GM23338 (cell line): ENCODE data around the gene DTHD1. TPM values are rescaled to one million over a fixed set of nuclear protein-coding genes. Genes with fewer than 3 reads are reported as not detected.

ENCODE experiments used
- ATAC-seq: fragments of 200-7000 bp; cut with Tn5 transposase; 3 replicates; pipeline ENCODE4 v1.9.1; 2020
- DNase-seq: peaks from one replicate; pipeline ENCODE4 v3.0.0-alpha.2; 2015; ENCODE audit warnings: low spot score
- H2AFZ ChIP-seq: fragments of 200-600 bp; sonication (generic); 2 replicates; pipeline ENCODE4 v1.8.0; 2016; ENCODE audit warnings: antibody characterized with exemption, mild to moderate bottlenecking, moderate library complexity
- H3F3A ChIP-seq: fragments of 200-600 bp; sonication (generic); replicated peaks from 2 replicates; pipeline ENCODE4 v1.8.0; 2017; ENCODE audit warnings: antibody characterized with exemption, mixed run types, low read depth
- H3K27ac ChIP-seq: fragments of 200-600 bp; sonication (generic); 2 replicates; pipeline ENCODE4 v1.6.1; 2016; ENCODE audit warnings: low read depth
- H3K27me3 ChIP-seq: fragments of 200-600 bp; sonication (generic); 2 replicates; pipeline ENCODE4 v1.8.0; 2016; ENCODE audit warnings: mild to moderate bottlenecking, mixed run types, moderate library complexity; ENCODE audit not compliant: insufficient read depth
- H3K36me3 ChIP-seq: fragments of 200-600 bp; sonication (generic); 2 replicates; pipeline ENCODE4 v1.8.0; 2016; ENCODE audit warnings: mild to moderate bottlenecking; ENCODE audit not compliant: insufficient read depth
- H3K4me1 ChIP-seq: fragments of 200-600 bp; sonication (generic); 2 replicates; pipeline ENCODE4 v1.8.0; 2016; ENCODE audit warnings: mild to moderate bottlenecking, moderate library complexity; ENCODE audit not compliant: insufficient read depth
- H3K4me2 ChIP-seq: fragments of 200-600 bp; sonication (generic); 2 replicates; pipeline ENCODE4 v1.7.1; 2017; ENCODE audit warnings: mixed run types
- H3K4me3 ChIP-seq: fragments of 200-600 bp; sonication (generic); 2 replicates; pipeline ENCODE4 v1.6.1; 2016; ENCODE audit warnings: mixed run types
- H3K79me2 ChIP-seq: fragments of 200-600 bp; sonication (generic); replicated peaks from 2 replicates; pipeline ENCODE4 v1.8.0; 2017; ENCODE audit warnings: mild to moderate bottlenecking; ENCODE audit not compliant: insufficient read depth
- H3K9me2 ChIP-seq: fragments of 200-600 bp; sonication (generic); 2 replicates; pipeline ENCODE4 v1.8.0; 2017; ENCODE audit not compliant: insufficient read depth
- H4K20me1 ChIP-seq: fragments of 200-600 bp; sonication (generic); replicated peaks from 2 replicates; pipeline ENCODE4 v1.8.0; 2017; ENCODE audit warnings: mild to moderate bottlenecking; ENCODE audit not compliant: insufficient read depth
- H3K27ac Mint-ChIP-seq: 2 replicates; pipeline ENCODE4 v1.8.0; 2020; ENCODE audit warnings: inconsistent platforms, mild to moderate bottlenecking, moderate library complexity, mixed read lengths
- H3K27me3 Mint-ChIP-seq: 3 replicates; pipeline ENCODE4 v1.8.0; 2022; ENCODE audit warnings: low read depth, mild to moderate bottlenecking, moderate library complexity, mixed read lengths, inconsistent platforms; ENCODE audit not compliant: insufficient read depth, poor library complexity
- H3K36me3 Mint-ChIP-seq: 3 replicates; pipeline ENCODE4 v1.8.0; 2021; ENCODE audit warnings: low read depth, mild to moderate bottlenecking, inconsistent platforms, moderate library complexity, mixed read lengths
- H3K4me1 Mint-ChIP-seq: 3 replicates; pipeline ENCODE4 v1.8.0; 2020; ENCODE audit warnings: mild to moderate bottlenecking, inconsistent platforms, mixed read lengths
- H3K4me3 Mint-ChIP-seq: 3 replicates; pipeline ENCODE4 v1.8.0; 2021; ENCODE audit warnings: moderate library complexity, mild to moderate bottlenecking, inconsistent platforms, mixed read lengths
- H3K9me3 Mint-ChIP-seq: 3 replicates; pipeline ENCODE4 v1.8.0; 2020; ENCODE audit warnings: moderate library complexity, mild to moderate bottlenecking, inconsistent platforms, mixed read lengths
- CREB1 ChIP-seq: fragments of 250-450 bp; sonication (Bioruptor Pico); IDR thresholded peaks from 2 replicates; pipeline ENCODE4 v1.5.0; 2020; ENCODE audit warnings: low read depth, mild to moderate bottlenecking, moderate library complexity
- ETS1 ChIP-seq: IDR thresholded peaks from 2 replicates; pipeline ENCODE4 v1.6.1; 2016; ENCODE audit warnings: antibody characterized with exemption
- EZH2 ChIP-seq: fragments of 200-600 bp; sonication (generic); IDR thresholded peaks from one replicate; pipeline ENCODE4 v1.8.0; 2017; ENCODE audit warnings: antibody characterized with exemption, mild to moderate bottlenecking, low read depth; ENCODE audit not compliant: unreplicated experiment
- EZH2phosphoT487 ChIP-seq: fragments of 200-600 bp; sonication (generic); IDR thresholded peaks from one replicate; pipeline ENCODE4 v1.8.1; 2018; ENCODE audit warnings: antibody characterized with exemption; ENCODE audit not compliant: unreplicated experiment
- JUNB ChIP-seq: IDR thresholded peaks from one replicate; pipeline ENCODE4 v1.6.1; 2016; ENCODE audit warnings: antibody characterized with exemption; ENCODE audit not compliant: unreplicated experiment
- NANOG ChIP-seq: IDR thresholded peaks from 2 replicates; pipeline ENCODE4 v1.6.1; 2016; ENCODE audit warnings: antibody characterized with exemption, borderline replicate concordance
- POLR2AphosphoS5 ChIP-seq: IDR thresholded peaks from 2 replicates; pipeline ENCODE4 v1.6.1; 2016; ENCODE audit warnings: antibody characterized with exemption, low read depth
- STAT1 ChIP-seq: IDR thresholded peaks from one replicate; pipeline ENCODE4 v1.6.1; 2016; ENCODE audit warnings: antibody characterized with exemption; ENCODE audit not compliant: unreplicated experiment
- ZNF114 ChIP-seq: fragments of 250-450 bp; sonication (Bioruptor Pico); IDR thresholded peaks from 2 replicates; pipeline ENCODE4 v1.5.0; 2020; ENCODE audit warnings: mild to moderate bottlenecking, moderate library complexity
- ZNF331 ChIP-seq: fragments of 250-450 bp; sonication (Bioruptor Pico); IDR thresholded peaks from 2 replicates; pipeline ENCODE4 v1.5.0; 2020; ENCODE audit warnings: low read depth, mild to moderate bottlenecking, moderate library complexity
- polyA plus RNA-seq: library from polyadenylated mRNA; unstranded; fragments of >200 nt; fragmentation: Nextera tagmentation; extraction: Ambion mirVana; gene quantifications from 2 replicates; pipeline ENCODE4 v1.2.1, GENCODE V29; 2016
- total RNA-seq: library from RNA; depleted of rRNA; stranded (reverse); fragments of >200 nt; shearing (Covaris generic); gene quantifications from 2 replicates; pipeline ENCODE4 v1.2.3, GENCODE V29; 2014
- TF ChIP-seq, protein P1 (sequence below): IDR thresholded peaks from one replicate; pipeline ENCODE4 v1.6.1; 2018; ENCODE audit warnings: antibody characterized with exemption; ENCODE audit not compliant: unreplicated experiment
- TF ChIP-seq, protein P2 (sequence below), 2 experiments: fragments of 200-600 bp in 1 of 2; sonication (generic) in 1 of 2; conservative IDR thresholded peaks; 2 replicates each; pipeline versions ENCODE4 v1.5.1 to v1.6.1; 2016 to 2017; ENCODE audit warnings: antibody characterized with exemption in 2 of 2, low read depth in 2 of 2, mild to moderate bottlenecking in 2 of 2, moderate library complexity in 1 of 2
- TF ChIP-seq, protein P3 (sequence below): fragments of 250-450 bp; sonication (Bioruptor Pico); IDR thresholded peaks from 2 replicates; pipeline ENCODE4 v1.5.0; 2020; ENCODE audit warnings: mild to moderate bottlenecking, moderate library complexity

Gene DTHD1
- total and polyA plus RNA-seq, 2 experiments from 2014 or later, result not detected

- Mint-ChIP-seq H3K9me3 (no peaks in the 10 kb centered on the region), H3K4me1 (no peaks in the 10 kb centered on the region), H3K36me3 (no peaks in the 10 kb centered on the region), H3K4me3 (no peak overlapping the region), H3K27me3 (no peaks in the 10 kb centered on the region), H3K27ac (no peak overlapping the region)
- Histone ChIP-seq H3K27ac (no peak overlapping the region), H3K4me3 (no peak overlapping the region), H4K20me1 (no peaks in the 10 kb centered on the region), H3F3A (no peaks in the 10 kb centered on the region), H3K4me1 (no peaks in the 10 kb centered on the region), H3K27me3 (no peaks in the 10 kb centered on the region), H3K9me2 (no peaks in the 10 kb centered on the region), H3K79me2 (no peaks in the 10 kb centered on the region), H3K36me3 (no peaks in the 10 kb centered on the region), H3K4me2 (no peak overlapping the region), H2AFZ (peak overlapping the region; percentile 57)
- ATAC-seq (no peak), DNase-seq (no peak)
- TF ChIP-seq POLR2AphosphoS5 (no peak), ETS1 (no peak), JUNB (no peak), EZH2 (no peak), ZNF114 (CRISPR knock-in tag) (no peak), EZH2phosphoT487 (no peak), CREB1 (no peak), STAT1 (no peak), ZNF331 (CRISPR knock-in tag) (no peak), NANOG (no peak)
- TF ChIP-seq, protein P1, sequence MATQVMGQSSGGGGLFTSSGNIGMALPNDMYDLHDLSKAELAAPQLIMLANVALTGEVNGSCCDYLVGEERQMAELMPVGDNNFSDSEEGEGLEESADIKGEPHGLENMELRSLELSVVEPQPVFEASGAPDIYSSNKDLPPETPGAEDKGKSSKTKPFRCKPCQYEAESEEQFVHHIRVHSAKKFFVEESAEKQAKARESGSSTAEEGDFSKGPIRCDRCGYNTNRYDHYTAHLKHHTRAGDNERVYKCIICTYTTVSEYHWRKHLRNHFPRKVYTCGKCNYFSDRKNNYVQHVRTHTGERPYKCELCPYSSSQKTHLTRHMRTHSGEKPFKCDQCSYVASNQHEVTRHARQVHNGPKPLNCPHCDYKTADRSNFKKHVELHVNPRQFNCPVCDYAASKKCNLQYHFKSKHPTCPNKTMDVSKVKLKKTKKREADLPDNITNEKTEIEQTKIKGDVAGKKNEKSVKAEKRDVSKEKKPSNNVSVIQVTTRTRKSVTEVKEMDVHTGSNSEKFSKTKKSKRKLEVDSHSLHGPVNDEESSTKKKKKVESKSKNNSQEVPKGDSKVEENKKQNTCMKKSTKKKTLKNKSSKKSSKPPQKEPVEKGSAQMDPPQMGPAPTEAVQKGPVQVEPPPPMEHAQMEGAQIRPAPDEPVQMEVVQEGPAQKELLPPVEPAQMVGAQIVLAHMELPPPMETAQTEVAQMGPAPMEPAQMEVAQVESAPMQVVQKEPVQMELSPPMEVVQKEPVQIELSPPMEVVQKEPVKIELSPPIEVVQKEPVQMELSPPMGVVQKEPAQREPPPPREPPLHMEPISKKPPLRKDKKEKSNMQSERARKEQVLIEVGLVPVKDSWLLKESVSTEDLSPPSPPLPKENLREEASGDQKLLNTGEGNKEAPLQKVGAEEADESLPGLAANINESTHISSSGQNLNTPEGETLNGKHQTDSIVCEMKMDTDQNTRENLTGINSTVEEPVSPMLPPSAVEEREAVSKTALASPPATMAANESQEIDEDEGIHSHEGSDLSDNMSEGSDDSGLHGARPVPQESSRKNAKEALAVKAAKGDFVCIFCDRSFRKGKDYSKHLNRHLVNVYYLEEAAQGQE, result no peak
- TF ChIP-seq, protein P2, sequence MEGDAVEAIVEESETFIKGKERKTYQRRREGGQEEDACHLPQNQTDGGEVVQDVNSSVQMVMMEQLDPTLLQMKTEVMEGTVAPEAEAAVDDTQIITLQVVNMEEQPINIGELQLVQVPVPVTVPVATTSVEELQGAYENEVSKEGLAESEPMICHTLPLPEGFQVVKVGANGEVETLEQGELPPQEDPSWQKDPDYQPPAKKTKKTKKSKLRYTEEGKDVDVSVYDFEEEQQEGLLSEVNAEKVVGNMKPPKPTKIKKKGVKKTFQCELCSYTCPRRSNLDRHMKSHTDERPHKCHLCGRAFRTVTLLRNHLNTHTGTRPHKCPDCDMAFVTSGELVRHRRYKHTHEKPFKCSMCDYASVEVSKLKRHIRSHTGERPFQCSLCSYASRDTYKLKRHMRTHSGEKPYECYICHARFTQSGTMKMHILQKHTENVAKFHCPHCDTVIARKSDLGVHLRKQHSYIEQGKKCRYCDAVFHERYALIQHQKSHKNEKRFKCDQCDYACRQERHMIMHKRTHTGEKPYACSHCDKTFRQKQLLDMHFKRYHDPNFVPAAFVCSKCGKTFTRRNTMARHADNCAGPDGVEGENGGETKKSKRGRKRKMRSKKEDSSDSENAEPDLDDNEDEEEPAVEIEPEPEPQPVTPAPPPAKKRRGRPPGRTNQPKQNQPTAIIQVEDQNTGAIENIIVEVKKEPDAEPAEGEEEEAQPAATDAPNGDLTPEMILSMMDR (conservative IDR thresholded peaks at IDR 0.05; ENCODE audit: low read depth in 2 of 2), result no peak
- TF ChIP-seq, protein P3, sequence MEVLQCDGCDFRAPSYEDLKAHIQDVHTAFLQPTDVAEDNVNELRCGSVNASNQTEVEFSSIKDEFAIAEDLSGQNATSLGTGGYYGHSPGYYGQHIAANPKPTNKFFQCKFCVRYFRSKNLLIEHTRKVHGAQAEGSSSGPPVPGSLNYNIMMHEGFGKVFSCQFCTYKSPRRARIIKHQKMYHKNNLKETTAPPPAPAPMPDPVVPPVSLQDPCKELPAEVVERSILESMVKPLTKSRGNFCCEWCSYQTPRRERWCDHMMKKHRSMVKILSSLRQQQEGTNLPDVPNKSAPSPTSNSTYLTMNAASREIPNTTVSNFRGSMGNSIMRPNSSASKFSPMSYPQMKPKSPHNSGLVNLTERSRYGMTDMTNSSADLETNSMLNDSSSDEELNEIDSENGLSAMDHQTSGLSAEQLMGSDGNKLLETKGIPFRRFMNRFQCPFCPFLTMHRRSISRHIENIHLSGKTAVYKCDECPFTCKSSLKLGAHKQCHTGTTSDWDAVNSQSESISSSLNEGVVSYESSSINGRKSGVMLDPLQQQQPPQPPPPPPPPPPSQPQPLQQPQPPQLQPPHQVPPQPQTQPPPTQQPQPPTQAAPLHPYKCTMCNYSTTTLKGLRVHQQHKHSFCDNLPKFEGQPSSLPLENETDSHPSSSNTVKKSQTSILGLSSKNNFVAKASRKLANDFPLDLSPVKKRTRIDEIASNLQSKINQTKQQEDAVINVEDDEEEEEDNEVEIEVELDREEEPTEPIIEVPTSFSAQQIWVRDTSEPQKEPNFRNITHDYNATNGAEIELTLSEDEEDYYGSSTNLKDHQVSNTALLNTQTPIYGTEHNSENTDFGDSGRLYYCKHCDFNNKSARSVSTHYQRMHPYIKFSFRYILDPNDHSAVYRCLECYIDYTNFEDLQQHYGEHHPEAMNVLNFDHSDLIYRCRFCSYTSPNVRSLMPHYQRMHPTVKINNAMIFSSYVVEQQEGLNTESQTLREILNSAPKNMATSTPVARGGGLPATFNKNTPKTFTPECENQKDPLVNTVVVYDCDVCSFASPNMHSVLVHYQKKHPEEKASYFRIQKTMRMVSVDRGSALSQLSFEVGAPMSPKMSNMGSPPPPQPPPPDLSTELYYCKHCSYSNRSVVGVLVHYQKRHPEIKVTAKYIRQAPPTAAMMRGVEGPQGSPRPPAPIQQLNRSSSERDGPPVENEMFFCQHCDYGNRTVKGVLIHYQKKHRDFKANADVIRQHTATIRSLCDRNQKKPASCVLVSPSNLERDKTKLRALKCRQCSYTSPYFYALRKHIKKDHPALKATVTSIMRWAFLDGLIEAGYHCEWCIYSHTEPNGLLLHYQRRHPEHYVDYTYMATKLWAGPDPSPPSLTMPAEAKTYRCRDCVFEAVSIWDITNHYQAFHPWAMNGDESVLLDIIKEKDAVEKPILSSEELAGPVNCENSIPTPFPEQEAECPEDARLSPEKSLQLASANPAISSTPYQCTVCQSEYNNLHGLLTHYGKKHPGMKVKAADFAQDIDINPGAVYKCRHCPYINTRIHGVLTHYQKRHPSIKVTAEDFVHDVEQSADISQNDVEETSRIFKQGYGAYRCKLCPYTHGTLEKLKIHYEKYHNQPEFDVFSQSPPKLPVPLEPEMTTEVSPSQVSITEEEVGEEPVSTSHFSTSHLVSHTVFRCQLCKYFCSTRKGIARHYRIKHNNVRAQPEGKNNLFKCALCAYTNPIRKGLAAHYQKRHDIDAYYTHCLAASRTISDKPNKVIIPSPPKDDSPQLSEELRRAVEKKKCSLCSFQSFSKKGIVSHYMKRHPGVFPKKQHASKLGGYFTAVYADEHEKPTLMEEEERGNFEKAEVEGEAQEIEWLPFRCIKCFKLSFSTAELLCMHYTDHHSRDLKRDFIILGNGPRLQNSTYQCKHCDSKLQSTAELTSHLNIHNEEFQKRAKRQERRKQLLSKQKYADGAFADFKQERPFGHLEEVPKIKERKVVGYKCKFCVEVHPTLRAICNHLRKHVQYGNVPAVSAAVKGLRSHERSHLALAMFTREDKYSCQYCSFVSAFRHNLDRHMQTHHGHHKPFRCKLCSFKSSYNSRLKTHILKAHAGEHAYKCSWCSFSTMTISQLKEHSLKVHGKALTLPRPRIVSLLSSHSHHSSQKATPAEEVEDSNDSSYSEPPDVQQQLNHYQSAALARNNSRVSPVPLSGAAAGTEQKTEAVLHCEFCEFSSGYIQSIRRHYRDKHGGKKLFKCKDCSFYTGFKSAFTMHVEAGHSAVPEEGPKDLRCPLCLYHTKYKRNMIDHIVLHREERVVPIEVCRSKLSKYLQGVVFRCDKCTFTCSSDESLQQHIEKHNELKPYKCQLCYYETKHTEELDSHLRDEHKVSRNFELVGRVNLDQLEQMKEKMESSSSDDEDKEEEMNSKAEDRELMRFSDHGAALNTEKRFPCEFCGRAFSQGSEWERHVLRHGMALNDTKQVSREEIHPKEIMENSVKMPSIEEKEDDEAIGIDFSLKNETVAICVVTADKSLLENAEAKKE, result no peak
Observed at GRCh38 chr4:36343501-36344175, 62.2 kb downstream of the DTHD1 start.
